ENCODE results near the gene FHOD3.
A peak's percentile ranks its signal among the peaks of the same experiment; 100 is the strongest.

FHOD3 gene

GRCh38 chr18:36297417-36298125 is at the start of gene FHOD3:
FHOD3 (plus strand) TSS chr18:36297713; CDS start chr18:36297836, 123 bp downstream.
- no peak for DNase-seq

GRCh38 chr18:36249392-36249791 is 48.1 kb upstream of the FHOD3 start:
- no peak for DNase-seq

- DNase-seq: no peak
Measured at GRCh38 chr18:36250827-36251226, 46.7 kb upstream of the FHOD3 start.

- no peak for DNase-seq
Measured at GRCh38 chr18:36255072-36255698, 42.3 kb upstream of the FHOD3 start.

- DNase-seq: no peak
Measured at GRCh38 chr18:36256094-36256493, 41.4 kb upstream of the FHOD3 start.

- DNase-seq: no peak
Measured at GRCh38 chr18:36262971-36263370, 34.5 kb upstream of the FHOD3 start.

GRCh38 chr18:36264283-36264682 is 33.2 kb upstream of the FHOD3 start:
- DNase-seq: no peak

- no peak for DNase-seq
Measured at GRCh38 chr18:36265015-36265414, 32.5 kb upstream of the FHOD3 start.

GRCh38 chr18:36269157-36269556 is 28.4 kb upstream of the FHOD3 start:
- no peak for DNase-seq

GRCh38 chr18:36271153-36271552 is 26.4 kb upstream of the FHOD3 start:
- DNase-seq: no peak

GRCh38 chr18:36273347-36273746 is 24.2 kb upstream of the FHOD3 start:
- no peak for DNase-seq

GRCh38 chr18:36274083-36274715 is 23.3 kb upstream of the FHOD3 start:
- no peak for DNase-seq

- DNase-seq: no peak
Measured at GRCh38 chr18:36275561-36275960, 22.0 kb upstream of the FHOD3 start.

GRCh38 chr18:36279001-36279400 is 18.5 kb upstream of the FHOD3 start:
- DNase-seq: no peak

GRCh38 chr18:36281936-36282335 is 15.6 kb upstream of the FHOD3 start:
- DNase-seq: no peak

GRCh38 chr18:36283448-36283847 is 14.1 kb upstream of the FHOD3 start:
- no peak for DNase-seq

- no peak for DNase-seq
Measured at GRCh38 chr18:36284268-36284667, 13.2 kb upstream of the FHOD3 start.

- peak; percentile 49 to 76 for DNase-seq
Measured at GRCh38 chr18:36284671-36285295, 12.7 kb upstream of the FHOD3 start.

- no peak for DNase-seq
Measured at GRCh38 chr18:36287653-36288052, 9.9 kb upstream of the FHOD3 start.

- no peak for DNase-seq
Measured at GRCh38 chr18:36288689-36289088, 8.8 kb upstream of the FHOD3 start.

- DNase-seq: no peak
Measured at GRCh38 chr18:36294031-36294430, 3.5 kb upstream of the FHOD3 start.

GRCh38 chr18:36295214-36295613 is 2.3 kb upstream of the FHOD3 start:
- no peak for DNase-seq

- DNase-seq: no peak
Measured at GRCh38 chr18:36295880-36296301, 1.6 kb upstream of the FHOD3 start.
